ENCODE measurements around the gene ALX4.

The ALX4 gene

DNA sequence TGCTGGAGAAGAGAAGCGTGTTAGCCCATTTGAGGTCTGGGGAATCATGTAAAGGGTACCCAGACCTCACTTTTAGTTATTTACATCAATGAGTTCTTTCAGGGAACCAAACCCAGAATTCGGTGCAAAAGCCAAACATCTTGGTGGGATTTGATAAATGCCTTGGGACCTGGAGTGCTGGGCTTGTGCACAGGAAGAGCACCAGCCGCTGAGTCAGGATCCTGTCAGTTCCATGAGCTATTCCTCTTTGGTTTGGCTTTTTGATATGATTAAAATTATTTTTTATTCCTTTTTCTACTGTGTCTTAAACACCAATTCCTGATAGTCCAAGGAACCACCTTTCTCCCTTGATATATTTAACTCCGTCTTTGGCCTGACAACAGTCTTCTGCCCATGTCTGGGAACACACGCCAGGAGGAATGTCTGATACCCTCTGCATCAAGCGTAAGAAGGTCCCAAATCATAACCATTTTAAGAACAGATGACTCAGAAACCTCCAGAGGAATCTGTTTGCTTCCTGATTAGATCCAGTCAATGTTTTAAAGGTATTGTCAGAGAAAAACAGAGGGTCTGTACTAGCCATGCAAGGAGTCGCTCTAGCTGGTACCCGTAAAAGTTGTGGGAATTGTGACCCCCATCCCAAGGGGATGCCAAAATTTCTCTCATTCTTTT, 65.2 kb downstream of the ALX4 start:
- DNase-seq, result no peak

DNA sequence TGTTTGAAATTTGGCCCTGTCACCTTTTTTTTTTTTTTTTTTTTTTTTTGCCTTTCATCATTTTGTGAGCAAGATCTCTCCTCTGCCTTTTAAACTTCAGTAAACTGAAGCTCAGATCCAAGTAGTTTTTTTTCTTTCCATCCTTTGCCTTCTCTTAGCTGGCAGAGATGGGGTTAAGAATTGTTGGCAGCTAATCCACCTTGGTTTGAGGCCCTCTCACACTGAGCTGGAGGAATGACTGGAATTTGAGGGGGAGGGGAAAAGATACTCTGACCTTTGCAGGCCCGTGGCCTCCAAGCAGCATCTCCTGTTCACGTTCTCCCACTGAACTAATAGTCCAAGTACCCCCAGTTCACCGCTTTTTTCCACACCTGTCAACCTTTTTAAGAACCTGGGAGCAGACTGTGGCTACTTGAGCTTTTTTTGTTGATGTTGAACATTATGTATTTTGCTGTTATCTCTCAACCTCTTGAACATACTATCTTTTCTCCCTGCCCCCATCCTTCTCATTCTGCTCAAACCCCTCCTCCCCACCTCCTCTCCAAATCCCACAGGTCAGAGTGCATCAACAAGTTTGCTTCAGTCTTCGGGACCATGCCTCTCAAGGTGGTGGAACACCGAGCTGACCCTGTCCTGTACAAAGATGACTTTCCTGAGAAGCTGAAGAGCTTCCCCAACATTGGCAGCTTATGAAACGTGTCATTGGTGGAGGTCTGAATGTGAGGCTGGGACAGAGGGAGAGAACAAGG, 66.2 kb downstream of the ALX4 start:
- DNase-seq, result no peak

DNA sequence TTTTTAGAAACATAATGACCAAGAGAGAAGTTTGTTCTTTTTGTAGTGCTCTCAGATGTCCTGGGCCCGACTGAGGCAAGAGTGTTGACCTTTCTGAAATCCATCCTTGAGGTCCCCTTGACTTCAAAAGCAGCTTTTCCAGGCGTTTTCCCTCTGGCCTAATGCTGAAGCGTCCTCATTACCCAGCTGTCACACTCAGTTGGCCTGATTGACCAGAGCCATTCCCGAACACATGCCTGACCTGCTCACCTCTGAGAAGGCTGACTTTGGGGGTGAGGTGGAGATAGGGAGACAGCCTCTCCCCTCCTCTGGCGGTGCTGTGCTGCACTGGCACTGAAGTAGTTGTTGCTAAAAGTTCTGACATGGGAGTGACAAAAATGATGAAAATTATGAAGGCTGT, 66.9 kb downstream of the ALX4 start:
- DNase-seq, result no peak

DNA sequence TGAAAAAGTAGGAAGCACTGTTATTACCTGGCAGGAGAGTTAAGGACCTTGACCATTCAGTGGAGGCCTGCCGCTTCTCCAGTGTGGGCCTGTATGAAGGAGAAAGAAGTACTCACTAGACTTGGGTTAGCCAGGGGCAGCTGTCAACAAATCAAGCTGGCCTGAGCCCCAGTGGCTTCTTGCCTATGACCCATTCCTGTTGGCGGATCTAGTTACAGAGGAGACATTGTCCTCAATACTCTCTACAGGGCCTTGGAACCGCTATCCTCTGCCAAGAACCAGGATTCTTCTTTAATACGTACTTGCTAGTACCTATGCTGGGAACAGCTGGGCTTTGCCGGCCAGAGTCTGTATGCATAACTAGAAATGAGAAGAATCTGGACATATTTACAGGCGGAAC, 68.1 kb downstream of the ALX4 start:
- DNase-seq, result no peak

DNA sequence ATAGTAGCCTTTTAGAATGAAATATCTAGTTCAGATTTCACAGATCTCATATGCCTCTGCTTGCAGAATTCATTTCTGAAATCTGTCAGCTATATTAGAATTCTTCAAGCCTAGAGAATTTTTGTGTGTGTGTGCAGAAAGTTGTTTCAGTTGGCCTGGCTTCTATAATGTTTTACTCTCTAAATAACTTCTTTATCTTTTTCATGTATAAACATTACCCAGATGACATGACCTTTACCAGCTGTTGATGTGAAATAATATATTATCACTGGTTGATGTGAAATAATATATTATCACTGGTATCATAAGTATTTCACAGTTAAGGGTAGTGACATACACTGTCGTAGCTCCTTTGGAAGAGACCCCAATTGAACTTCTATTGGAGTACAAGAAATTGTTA, 72.8 kb downstream of the ALX4 start:
- DNase-seq, result no peak

DNA sequence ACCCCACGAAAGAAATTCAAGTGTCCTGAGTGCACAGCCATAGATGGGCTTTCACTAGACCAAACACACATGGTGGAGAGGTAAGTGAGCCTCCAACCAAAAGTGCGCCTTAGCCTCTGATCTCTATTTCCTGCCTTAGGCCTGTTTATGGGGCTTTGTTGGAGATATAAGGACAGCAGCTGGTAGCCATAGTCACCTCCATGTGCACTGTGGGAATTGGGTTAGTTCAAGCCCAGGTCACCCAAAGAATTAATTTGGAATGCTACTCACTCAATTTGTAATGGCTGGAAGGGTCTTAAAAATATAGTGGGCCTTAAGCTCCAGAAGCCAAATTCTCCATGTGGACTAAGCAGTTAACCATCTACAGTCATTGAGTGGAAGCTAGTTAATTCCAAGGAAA, 73.6 kb downstream of the ALX4 start:
- DNase-seq, result no peak

DNA sequence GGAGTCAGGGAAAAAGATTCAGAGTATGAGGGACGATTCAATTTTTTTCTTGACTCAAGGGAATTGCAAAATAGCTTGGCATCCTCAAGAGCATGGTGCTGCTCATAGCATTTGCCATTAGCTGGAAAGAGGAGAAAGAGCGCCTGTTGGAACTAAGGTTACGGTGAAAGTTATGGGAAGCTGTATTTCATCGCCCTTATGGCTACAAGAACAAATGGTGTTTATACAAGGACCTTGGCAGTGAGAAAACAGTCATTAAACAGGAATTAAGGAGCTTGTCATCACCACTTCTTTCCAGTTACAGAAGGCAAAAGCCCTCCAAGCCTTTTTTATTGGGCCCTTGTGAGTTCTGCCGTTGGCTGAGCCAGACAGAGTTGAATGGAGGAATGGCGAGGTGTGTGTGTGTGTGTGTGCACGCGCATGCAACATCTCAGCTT, 74.2 kb downstream of the ALX4 start:
- no peak for DNase-seq

DNA sequence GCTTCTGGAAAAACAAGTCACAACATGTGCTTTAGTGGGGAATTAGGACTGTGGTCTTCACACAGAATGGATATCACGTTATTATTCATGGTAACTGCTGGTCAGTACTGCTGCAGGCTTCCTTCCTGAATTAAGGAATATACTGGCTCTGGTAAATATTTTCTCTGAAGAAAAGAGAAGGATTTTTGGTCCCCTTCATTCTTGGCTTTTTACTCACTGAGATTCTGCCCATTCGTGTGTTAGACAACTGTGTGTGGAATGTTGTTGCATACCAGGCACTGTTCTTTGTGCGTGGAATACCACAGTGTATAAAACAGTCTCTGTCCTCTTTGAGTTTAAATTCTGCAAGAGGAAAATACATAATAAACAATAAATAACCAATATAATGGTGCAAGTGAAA, 80.3 kb downstream of the ALX4 start:
- DNase-seq, result no peak

DNA sequence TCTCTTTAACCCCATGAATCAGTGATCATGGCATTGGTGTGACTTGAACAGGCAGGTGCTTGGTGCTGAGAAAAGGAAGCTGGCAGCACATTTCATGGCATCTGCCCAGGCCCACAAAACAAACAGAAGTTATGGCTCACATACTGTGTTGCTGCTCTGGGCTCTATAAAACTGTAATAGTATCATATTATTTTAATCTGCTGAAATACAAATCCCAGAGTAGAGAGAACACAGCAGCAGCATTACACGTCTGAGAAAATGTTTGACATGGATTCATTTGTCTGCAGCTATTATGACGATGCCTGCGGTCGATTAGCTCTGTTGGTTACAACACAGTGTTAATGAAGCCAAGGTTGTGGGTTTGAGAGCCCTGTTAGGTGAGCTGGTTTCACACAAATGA, 80.8 kb downstream of the ALX4 start:
- DNase-seq, result no peak

DNA sequence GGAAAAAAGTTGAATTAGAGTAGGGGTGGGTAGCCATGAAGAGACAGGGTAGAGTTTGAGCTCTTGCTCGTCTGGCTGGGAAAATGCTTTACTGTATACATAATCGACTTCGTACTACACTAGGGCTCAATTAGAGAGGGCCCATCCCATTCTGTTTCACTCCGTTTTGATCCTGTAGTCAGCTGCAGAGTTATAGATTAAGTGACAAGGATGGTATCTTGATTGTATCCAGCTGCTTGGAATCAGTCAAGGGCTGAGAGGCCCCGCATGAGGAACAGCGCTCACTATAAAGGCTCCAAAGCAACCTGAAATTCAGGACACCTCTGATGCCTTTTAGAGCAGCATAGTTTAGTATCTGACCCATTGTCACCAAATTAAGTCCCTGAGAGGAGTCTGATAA, 81.6 kb downstream of the ALX4 start:
- DNase-seq, result no peak

DNA sequence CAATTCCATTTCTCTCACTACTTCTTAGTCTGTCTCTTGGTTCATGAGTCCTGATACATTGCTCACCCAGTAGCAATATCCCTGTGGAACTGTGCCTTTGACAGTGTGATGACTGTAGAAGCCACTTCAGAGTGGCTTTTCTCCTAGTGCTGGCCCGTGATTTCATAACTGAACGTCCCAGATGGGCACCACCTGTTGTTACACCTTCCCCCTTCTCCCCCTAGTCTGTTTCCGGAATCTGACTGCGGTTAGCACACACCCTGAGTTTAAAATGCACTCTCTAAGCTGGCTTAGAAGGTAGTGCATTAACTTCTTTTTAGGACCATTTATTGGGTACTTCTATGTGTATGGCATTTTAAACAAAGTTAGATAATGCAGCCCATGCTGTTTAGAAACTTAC, 83.0 kb downstream of the ALX4 start:
- DNase-seq, result no peak

DNA sequence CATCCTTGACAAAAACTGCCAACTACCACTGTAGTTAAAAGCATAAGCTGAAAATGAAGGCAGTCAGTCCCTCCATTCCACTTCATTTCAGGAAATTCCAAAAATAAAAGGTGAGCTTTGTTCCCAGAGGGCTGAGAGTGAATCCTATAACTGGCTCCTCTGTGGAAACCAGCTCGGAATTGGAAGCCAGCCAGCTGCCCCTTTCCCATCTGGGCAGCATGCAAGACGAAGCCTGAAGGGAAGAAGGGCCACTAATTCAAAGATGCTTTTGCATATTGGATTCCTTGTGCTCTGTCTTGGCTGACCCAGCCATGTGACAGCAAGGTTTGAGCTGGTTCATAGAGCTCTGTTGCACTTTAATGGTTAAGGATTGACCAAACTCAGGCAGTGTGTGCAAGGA, 83.4 kb downstream of the ALX4 start:
- DNase-seq, result no peak

DNA sequence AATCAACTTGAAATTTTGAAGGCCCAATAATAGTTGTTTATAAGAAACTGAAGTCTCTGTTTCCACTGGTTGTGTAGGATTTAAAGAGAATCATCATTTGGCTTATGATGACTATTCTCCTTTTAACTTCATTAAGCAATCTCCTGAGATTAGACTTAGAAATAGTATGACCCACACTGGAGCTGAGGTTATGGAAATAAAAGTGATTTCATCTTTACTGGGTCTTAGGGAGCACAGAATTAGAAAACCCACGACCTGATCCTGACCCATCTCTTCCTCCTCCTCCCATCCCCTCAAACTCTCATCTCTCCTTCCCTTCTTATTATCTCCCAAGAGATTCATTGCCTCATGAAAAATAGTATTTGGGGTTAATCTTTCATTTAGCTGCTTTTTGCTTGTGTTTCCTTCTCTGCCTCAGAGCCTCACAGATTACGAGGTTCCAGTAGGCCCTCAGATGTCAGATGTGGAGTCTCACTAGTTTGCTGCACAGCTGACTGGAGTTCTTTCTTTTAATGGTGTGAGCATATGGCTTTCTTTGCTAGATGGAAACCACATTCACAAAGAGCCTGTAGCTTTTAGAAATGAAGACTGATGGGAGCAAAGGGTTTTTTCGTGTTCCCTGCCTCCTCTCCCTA, 85.0 kb downstream of the ALX4 start:
- no peak for DNase-seq

DNA sequence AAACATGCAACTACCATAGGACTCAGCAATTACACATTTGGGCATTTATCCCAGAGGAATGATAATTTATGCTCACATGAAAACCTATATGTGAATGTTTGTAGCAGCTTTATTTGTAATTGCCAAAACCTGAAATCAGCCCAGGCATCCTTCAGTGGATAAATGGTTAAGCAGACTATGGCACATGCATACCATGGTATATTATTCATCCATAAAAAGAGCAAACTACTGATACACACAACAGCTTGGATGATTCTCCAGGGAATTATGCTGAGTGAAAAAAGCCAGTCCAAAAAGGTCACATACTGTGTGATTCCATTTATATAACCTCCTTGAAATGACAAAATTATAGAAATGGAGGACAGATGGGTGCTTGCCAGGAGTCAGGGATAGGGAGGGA, 86.7 kb downstream of the ALX4 start:
- DNase-seq, result no peak

DNA sequence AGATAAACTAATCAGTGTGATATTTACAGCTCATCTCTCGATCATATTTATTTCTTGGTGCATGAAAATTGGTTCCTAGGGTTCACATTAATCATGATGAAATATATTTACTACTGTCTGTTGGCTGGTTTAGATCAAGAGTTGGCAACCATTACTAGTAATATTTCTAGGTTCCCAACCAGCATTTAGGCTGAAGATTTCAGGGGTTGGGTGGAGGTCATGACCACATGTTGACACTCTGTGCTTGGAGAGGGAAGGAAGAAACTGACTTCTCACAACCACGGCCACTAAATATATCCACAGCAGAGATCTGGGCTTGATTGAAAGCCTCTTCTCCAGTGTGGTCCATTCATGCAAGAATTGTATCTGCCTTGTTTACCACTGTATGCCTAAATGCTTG, 87.9 kb downstream of the ALX4 start:
- no peak for DNase-seq

DNA sequence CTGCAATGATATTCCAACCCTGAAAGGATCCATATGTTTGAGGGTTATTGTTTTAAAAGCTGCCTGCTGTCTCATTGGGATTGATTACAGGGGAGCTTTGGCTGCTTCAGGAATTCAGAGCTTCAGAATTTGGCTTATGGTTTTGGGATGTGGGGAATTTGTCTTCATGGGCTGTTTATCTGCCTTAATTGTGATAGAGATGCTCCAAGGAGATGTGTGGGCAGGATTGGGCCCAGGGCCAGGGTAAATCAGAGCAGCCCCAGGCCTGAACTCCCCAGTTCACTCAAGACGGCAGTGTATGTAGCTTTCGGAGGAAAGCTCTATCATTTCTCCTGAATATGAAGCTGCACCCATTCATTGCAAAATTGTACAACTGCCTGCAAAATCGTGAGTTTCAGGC, 88.5 kb downstream of the ALX4 start:
- DNase-seq, result no peak

DNA sequence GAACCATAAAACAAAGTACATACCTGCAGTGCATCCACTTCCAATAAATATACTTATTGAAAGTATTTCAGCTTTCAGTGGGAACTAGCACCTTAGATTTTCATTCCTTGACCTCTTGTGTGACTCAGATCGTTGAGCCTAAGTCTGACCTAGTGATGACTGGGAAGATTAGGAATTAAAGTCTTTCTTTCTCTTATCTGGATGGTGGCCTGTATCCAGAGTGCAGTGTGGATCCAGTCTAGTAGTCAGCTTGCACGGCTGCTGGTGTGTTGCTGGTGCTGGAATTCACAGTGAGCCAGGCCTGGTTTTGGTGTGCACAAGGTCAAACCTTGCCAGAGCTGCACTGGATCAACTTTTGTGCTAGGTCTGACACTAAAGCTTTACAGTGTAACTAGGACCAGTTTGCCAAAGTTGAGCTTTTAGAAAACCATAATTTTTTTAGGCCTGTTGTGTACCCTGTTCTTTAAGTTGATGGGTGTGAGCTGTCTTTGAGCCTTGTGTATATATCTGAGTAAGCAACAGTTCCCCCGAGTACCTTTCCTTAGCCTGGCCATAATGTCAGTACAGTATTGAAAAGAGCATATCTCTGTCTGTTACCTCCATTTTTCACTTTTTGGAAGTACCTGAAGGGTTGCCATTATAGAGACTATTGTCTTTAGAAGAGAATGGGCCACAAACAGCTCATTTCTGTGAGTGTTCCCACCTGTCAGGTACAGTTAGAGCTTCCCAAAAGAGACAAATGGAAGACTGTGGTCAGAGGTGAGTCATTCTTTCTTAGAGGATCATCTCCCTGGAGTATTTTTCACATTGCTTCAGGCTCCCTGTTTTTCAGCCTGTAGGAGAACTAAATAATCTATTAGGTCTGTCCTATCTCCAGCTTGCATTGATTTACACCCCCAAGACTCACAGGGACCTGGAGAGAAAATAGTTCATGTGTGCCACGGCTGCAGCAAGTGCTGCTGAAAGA, 89.8 kb downstream of the ALX4 start:
- DNase-seq, result no peak

DNA sequence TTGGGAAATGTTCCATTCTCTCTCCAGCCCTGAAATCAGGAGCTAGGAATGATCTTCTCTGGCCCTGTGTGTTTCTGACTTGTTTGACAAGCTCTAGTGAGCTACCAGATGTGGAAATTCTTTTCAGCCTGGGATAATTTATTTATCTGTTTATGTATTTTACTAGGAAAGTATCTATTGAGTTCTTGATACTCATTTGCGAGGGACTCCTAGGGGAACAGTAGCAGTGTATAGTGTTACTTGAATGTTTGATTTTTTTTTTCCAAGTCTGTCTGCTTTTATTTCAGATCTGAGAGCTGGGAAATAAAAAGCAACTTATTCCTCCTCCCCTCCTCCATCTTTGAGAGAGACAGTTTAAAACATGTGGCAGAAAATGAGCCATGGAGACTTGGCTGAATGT, 92.5 kb downstream of the ALX4 start:
- no peak for DNase-seq

DNA sequence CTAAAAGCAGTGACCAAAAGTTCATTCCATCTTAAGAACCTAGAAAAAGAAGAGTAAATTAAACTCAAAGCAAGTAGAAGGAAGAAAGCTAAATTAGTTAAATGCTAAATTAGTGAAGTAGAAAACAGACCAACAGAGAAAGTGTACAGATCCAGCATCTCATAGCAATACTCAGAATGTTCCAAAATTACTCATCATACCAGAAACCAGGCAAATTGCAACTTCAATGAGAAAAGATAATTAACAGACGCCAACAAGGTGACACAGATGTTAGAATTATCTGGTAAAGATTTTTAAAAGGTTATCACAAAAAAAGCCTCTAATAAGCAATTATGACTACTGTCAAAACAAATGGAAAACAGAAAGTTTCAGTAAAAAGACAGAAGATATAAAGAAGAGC, 96.8 kb downstream of the ALX4 start:
- no peak for DNase-seq

DNA sequence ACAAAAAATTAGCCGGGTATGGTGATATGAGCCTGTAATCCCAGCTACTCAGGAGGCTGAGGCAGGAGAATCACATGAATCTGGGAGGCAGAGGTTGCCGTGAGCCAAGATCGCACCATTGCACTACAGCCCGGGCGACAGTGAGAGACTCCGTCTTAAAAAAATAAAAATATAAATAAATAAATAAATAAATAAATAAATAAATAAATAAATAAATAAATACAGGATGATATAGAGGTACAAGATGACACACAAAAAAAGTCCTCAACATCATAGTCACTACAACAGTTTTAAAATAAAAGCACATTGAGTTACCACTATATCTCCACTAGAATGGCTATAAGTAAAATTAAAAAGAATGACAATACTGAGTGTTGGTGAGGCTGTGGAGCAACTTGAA, 97.8 kb downstream of the ALX4 start:
- no peak for DNase-seq
